Neural cell (in vitro differentiated cells): ENCODE data around the gene SOX13. TPM values are rescaled to one million over a fixed set of nuclear protein-coding genes. Genes with fewer than 3 reads are reported as not detected.
"Not testable (repeated sequence)": the region's sequence is repeated elsewhere in the genome, so short reads cannot be mapped to it uniquely, and the experiment has no call there.

ENCODE experiments used
- H2AFZ ChIP-seq: fragments of 200-600, 300-800 bp; sonication (generic), shearing (Covaris generic); 2 replicates; pipeline ENCODE4 v1.6.0; 2014; ENCODE audit warnings: low read depth, mild to moderate bottlenecking, antibody characterized with exemption, low read length, moderate library complexity
- H3F3A ChIP-seq: fragments of 200-600 bp; shearing (Covaris generic); 2 replicates; pipeline ENCODE4 v1.6.1; 2016; ENCODE audit warnings: mild to moderate bottlenecking, moderate library complexity, mixed read lengths, antibody characterized with exemption, low read length; ENCODE audit not compliant: insufficient read depth, poor library complexity, severe bottlenecking
- H3K27ac ChIP-seq: fragments of 200-600, 300-800 bp; sonication (generic), shearing (Covaris generic); 2 replicates; pipeline ENCODE4 v1.5.1; 2014; ENCODE audit warnings: mild to moderate bottlenecking, low read length, moderate library complexity
- H3K27me3 ChIP-seq: fragments of 300-800, 200-600 bp; sonication (generic), shearing (Covaris generic); 2 replicates; pipeline ENCODE4 v1.6.0; 2014; ENCODE audit warnings: mild to moderate bottlenecking, low read depth, low read length, moderate library complexity; ENCODE audit not compliant: insufficient read depth
- H3K36me3 ChIP-seq: fragments of 300-800, 200-600 bp; sonication (generic), shearing (Covaris generic); 2 replicates; pipeline ENCODE4 v1.5.1; 2014; ENCODE audit warnings: mild to moderate bottlenecking, antibody characterized with exemption, low read length, moderate library complexity; ENCODE audit not compliant: insufficient read depth
- H3K4me2 ChIP-seq: fragments of 300-800, 200-600 bp; sonication (generic), shearing (Covaris generic); 2 replicates; pipeline ENCODE4 v1.6.0; 2014; ENCODE audit warnings: mild to moderate bottlenecking, low read length
- H3K4me3 ChIP-seq: fragments of 300-800, 200-600 bp; sonication (generic), shearing (Covaris generic); 2 replicates; pipeline ENCODE4 v1.5.1; 2014; ENCODE audit warnings: mild to moderate bottlenecking, low read length, moderate library complexity
- H3K79me2 ChIP-seq: fragments of 200-600 bp; shearing (Covaris generic); replicated peaks from 2 replicates; pipeline ENCODE4 v1.6.0; 2014; ENCODE audit warnings: mild to moderate bottlenecking, low read length, moderate library complexity; ENCODE audit not compliant: insufficient read depth
- H3K9ac ChIP-seq: fragments of 300-800, 200-600 bp; sonication (generic), shearing (Covaris generic); 2 replicates; pipeline ENCODE4 v1.6.1; 2016; ENCODE audit warnings: mild to moderate bottlenecking, low read length, mixed read lengths
- H3K9me2 ChIP-seq: fragments of 200-600 bp; shearing (Covaris generic); 2 replicates; pipeline ENCODE4 v1.6.1; 2016; ENCODE audit warnings: mild to moderate bottlenecking, low read length, mixed read lengths; ENCODE audit not compliant: insufficient read depth
- H3K9me3 ChIP-seq: fragments of 200-600, 300-800 bp; sonication (generic), shearing (Covaris generic); 2 replicates; pipeline ENCODE4 v1.6.1; 2016; ENCODE audit warnings: mild to moderate bottlenecking, mixed run types, low read length, moderate library complexity, mixed read lengths
- H4K20me1 ChIP-seq: fragments of 200-600 bp; shearing (Covaris generic); 2 replicates; pipeline ENCODE4 v1.6.1; 2016; ENCODE audit warnings: mild to moderate bottlenecking, mixed run types; ENCODE audit not compliant: insufficient read depth
- EP300 ChIP-seq: fragments of 450-650 bp; conservative IDR thresholded peaks from 2 replicates; pipeline ENCODE4 v1.6.1; 2014; ENCODE audit warnings: antibody characterized with exemption, mild to moderate bottlenecking, moderate library complexity; ENCODE audit not compliant: poor library complexity, severe bottlenecking
- EZH2 ChIP-seq: fragments of 200-600, 300-800 bp; shearing (Covaris generic), sonication (generic); IDR thresholded peaks from 2 replicates; pipeline ENCODE4 v1.6.1; 2014; ENCODE audit warnings: antibody characterized with exemption, low read length, borderline replicate concordance, mild to moderate bottlenecking; ENCODE audit not compliant: insufficient read depth, poor library complexity, severe bottlenecking
- MXI1 ChIP-seq: fragments of 450-650 bp; conservative IDR thresholded peaks from 2 replicates; pipeline ENCODE4 v1.6.1; 2014; ENCODE audit warnings: antibody characterized with exemption, mild to moderate bottlenecking; ENCODE audit not compliant: poor library complexity, severe bottlenecking
- POLR2AphosphoS5 ChIP-seq: IDR thresholded peaks from 2 replicates; pipeline ENCODE4 v1.6.1; 2012
- RAD21 ChIP-seq: fragments of 450-650 bp; conservative IDR thresholded peaks from 2 replicates; pipeline ENCODE4 v1.6.1; 2014; ENCODE audit warnings: antibody characterized with exemption, mild to moderate bottlenecking, moderate library complexity
- REST ChIP-seq: IDR thresholded peaks from 2 replicates; pipeline ENCODE4 v1.6.1; 2012; ENCODE audit warnings: borderline replicate concordance
- SMC3 ChIP-seq: fragments of 450-650 bp; conservative IDR thresholded peaks from 2 replicates; pipeline ENCODE4 v1.6.1; 2014; ENCODE audit warnings: antibody characterized with exemption, mild to moderate bottlenecking, moderate library complexity; ENCODE audit not compliant: poor library complexity
- TAF1 ChIP-seq: IDR thresholded peaks from 2 replicates; pipeline ENCODE4 v1.6.1; 2012; ENCODE audit warnings: low read depth
- polyA plus RNA-seq: library from polyadenylated mRNA; depleted of rRNA; stranded (reverse); fragments of >200 nt; gene quantifications from 2 replicates; pipeline ENCODE4 v1.2.3, GENCODE V29; 2014
- TF ChIP-seq, protein P1 (sequence below): fragments of 450-650 bp; IDR thresholded peaks from 2 replicates; pipeline ENCODE4 v1.5.1; 2014; ENCODE audit warnings: antibody characterized with exemption, mild to moderate bottlenecking, moderate library complexity; ENCODE audit not compliant: poor library complexity, severe bottlenecking

The SOX13 gene
- polyA plus RNA-seq, 1 donor from 2014 or later: 1.7 TPM

GRCh38 chr1:204048796-204049195 is 24.1 kb upstream of the SOX13 start:
- not testable (repeated sequence) for H3K9me2 ChIP-seq, H3K79me2 ChIP-seq, H3K36me3 ChIP-seq, H3K4me2 ChIP-seq, H3K27ac ChIP-seq, H3F3A ChIP-seq, H3K9ac ChIP-seq, H3K4me3 ChIP-seq, H3K27me3 ChIP-seq, H2AFZ ChIP-seq, H4K20me1 ChIP-seq, H3K9me3 ChIP-seq

DNA sequence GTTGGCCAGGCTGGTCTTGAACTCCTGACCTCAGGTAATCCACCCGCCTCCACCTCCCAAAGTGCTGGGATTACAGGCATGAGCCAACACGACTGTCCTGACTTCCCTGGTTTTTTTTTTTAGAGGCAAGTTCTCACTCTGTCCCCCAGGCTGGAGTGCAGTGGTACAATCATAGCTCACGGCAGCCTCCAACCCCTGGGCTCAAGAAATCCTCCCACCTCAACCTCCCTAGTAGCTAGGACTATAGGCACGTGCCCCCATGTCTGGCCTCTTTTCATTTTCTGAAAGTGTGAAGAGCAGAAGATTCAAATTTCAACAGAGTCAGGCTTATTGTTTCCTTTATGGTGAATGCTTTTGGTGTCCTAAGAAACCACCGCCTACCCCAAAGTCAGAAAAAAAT is 21.7 kb upstream of the SOX13 start:
- no peaks in the 10 kb centered on the region for H3K27me3 ChIP-seq
- no peak for TF ChIP-seq POLR2AphosphoS5
- no peak for TF ChIP-seq TAF1
- no peak for TF ChIP-seq MXI1
- no peak for TF ChIP-seq EP300
- TF ChIP-seq EZH2: no peak
- TF ChIP-seq, protein P1, sequence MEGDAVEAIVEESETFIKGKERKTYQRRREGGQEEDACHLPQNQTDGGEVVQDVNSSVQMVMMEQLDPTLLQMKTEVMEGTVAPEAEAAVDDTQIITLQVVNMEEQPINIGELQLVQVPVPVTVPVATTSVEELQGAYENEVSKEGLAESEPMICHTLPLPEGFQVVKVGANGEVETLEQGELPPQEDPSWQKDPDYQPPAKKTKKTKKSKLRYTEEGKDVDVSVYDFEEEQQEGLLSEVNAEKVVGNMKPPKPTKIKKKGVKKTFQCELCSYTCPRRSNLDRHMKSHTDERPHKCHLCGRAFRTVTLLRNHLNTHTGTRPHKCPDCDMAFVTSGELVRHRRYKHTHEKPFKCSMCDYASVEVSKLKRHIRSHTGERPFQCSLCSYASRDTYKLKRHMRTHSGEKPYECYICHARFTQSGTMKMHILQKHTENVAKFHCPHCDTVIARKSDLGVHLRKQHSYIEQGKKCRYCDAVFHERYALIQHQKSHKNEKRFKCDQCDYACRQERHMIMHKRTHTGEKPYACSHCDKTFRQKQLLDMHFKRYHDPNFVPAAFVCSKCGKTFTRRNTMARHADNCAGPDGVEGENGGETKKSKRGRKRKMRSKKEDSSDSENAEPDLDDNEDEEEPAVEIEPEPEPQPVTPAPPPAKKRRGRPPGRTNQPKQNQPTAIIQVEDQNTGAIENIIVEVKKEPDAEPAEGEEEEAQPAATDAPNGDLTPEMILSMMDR: no peak
- no peak for TF ChIP-seq RAD21
- TF ChIP-seq REST: no peak
- TF ChIP-seq SMC3: no peak
- no peak overlapping the region for H3K4me2 ChIP-seq
- no peaks in the 10 kb centered on the region for H3K9me3 ChIP-seq
- no peak overlapping the region for H2AFZ ChIP-seq
- H3K79me2 ChIP-seq: no peaks in the 10 kb centered on the region
- no peak overlapping the region for H3K4me3 ChIP-seq
- no peaks in the 10 kb centered on the region for H4K20me1 ChIP-seq
- no peak overlapping the region for H3K27ac ChIP-seq
- H3K9ac ChIP-seq: no peak overlapping the region
- H3F3A ChIP-seq: no peaks in the 10 kb centered on the region
- no peaks in the 10 kb centered on the region for H3K9me2 ChIP-seq
- H3K36me3 ChIP-seq: no peaks in the 10 kb centered on the region

GRCh38 chr1:204051718-204052117 is 21.2 kb upstream of the SOX13 start:
- no peaks in the 10 kb centered on the region for H3K36me3 ChIP-seq
- no peak for TF ChIP-seq EZH2
- no peak for TF ChIP-seq MXI1
- no peak for TF ChIP-seq RAD21
- no peak for TF ChIP-seq EP300
- TF ChIP-seq REST: no peak
- TF ChIP-seq, protein P1: no peak
- no peak for TF ChIP-seq SMC3
- no peak for TF ChIP-seq TAF1
- TF ChIP-seq POLR2AphosphoS5: no peak
- no peaks in the 10 kb centered on the region for H3K79me2 ChIP-seq
- no peaks in the 10 kb centered on the region for H3F3A ChIP-seq
- H4K20me1 ChIP-seq: no peaks in the 10 kb centered on the region
- no peaks in the 10 kb centered on the region for H3K9me3 ChIP-seq
- H3K4me2 ChIP-seq: no peak overlapping the region
- no peaks in the 10 kb centered on the region for H3K9me2 ChIP-seq
- no peak overlapping the region for H2AFZ ChIP-seq
- no peak overlapping the region for H3K9ac ChIP-seq
- no peak overlapping the region for H3K4me3 ChIP-seq
- H3K27ac ChIP-seq: no peak overlapping the region
- H3K27me3 ChIP-seq: no peaks in the 10 kb centered on the region
